Esophagus squamous epithelium (tissue), 4 donors: ENCODE measurements around the gene PLXNC1.

ENCODE experiments used
- CTCF ChIP-seq, 6 experiments: fragments of 450-650 bp in 4 of 6; fragments of 200-600 bp in 2 of 6; sonication (generic) in 2 of 6; IDR thresholded peaks; one replicate each; pipeline ENCODE4 v1.5.1; 2016 to 2019; ENCODE audit warnings: antibody characterized with exemption in 6 of 6, mild to moderate bottlenecking in 4 of 6, moderate library complexity in 4 of 6
- POLR2A ChIP-seq, 4 donors: fragments of 450-650 bp; IDR thresholded peaks; one replicate each; pipeline ENCODE4 v1.6.1; 2017; ENCODE audit warnings: antibody characterized with exemption in 4 of 4, mild to moderate bottlenecking in 4 of 4, moderate library complexity in 3 of 4

GRCh38 chr12:94222351-94223084, 74.1 kb downstream of the PLXNC1 start:
- TF ChIP-seq CTCF (IDR thresholded peaks at IDR 0.05) (no peak), POLR2A (IDR thresholded peaks at IDR 0.05) (no peak)
